ENCODE results near the gene FADS6. TPM values are rescaled to one million over a fixed set of nuclear protein-coding genes. Genes with fewer than 3 reads are reported as not detected.

The FADS6 gene
- total and polyA plus RNA-seq, 2 of the 13 experiments (the other 11 are each of a cell fraction or from before 2014, with no cell fraction given) = 0.11 TPM

- TF ChIP-seq, protein P1, sequence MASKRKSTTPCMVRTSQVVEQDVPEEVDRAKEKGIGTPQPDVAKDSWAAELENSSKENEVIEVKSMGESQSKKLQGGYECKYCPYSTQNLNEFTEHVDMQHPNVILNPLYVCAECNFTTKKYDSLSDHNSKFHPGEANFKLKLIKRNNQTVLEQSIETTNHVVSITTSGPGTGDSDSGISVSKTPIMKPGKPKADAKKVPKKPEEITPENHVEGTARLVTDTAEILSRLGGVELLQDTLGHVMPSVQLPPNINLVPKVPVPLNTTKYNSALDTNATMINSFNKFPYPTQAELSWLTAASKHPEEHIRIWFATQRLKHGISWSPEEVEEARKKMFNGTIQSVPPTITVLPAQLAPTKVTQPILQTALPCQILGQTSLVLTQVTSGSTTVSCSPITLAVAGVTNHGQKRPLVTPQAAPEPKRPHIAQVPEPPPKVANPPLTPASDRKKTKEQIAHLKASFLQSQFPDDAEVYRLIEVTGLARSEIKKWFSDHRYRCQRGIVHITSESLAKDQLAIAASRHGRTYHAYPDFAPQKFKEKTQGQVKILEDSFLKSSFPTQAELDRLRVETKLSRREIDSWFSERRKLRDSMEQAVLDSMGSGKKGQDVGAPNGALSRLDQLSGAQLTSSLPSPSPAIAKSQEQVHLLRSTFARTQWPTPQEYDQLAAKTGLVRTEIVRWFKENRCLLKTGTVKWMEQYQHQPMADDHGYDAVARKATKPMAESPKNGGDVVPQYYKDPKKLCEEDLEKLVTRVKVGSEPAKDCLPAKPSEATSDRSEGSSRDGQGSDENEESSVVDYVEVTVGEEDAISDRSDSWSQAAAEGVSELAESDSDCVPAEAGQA (IDR thresholded peaks at IDR 0.05; ENCODE audit: low read depth) = no peak
- TF ChIP-seq, protein P1 (CRISPR knock-in tag; IDR thresholded peaks at IDR 0.05; ENCODE audit: borderline replicate concordance) = no peak
- TF ChIP-seq ELF4 (CRISPR knock-in tag; IDR thresholded peaks at IDR 0.05; ENCODE audit: borderline replicate concordance) (no peak), ZNF547 (CRISPR knock-in tag; IDR thresholded peaks at IDR 0.05) (no peak), HES4 (CRISPR knock-in tag; IDR thresholded peaks at IDR 0.05; ENCODE audit: borderline replicate concordance) (no peak), RXRB (CRISPR knock-in tag; IDR thresholded peaks at IDR 0.05; ENCODE audit: borderline replicate concordance) (no peak), ZKSCAN5 (CRISPR knock-in tag; IDR thresholded peaks at IDR 0.05) (no peak), ESRRA (CRISPR knock-in tag; IDR thresholded peaks at IDR 0.05; ENCODE audit: low read depth) (no peak), ZMYM2 (CRISPR knock-in tag; IDR thresholded peaks at IDR 0.05) (no peak)
Measured at GRCh38 chr17:74930535-74931036, 37.2 kb upstream of the FADS6 start (continued).
